Esophagus squamous epithelium (tissue), 5 donors: ENCODE measurements around the gene APBB1. TPM values are rescaled to one million over a fixed set of nuclear protein-coding genes. Genes with fewer than 3 reads are reported as not detected.

Experiments used
- DNase-seq: peaks from one replicate; lab custom pipeline; 2025; lab: John Stamatoyannopoulos, UW
- H3K27ac ChIP-seq, 4 donors: fragments of 200-600 bp; sonication (generic); one replicate each; pipeline ENCODE4 v1.5.1; 2016 to 2019; ENCODE audit warnings: mild to moderate bottlenecking in 1 of 4
- H3K27me3 ChIP-seq, 4 donors: fragments of 200-600 bp; sonication (generic); 1 replicate in 3 of 4; 2 replicates in 1 of 4; pipeline versions ENCODE4 v1.5.1 to v1.6.0; 2017 to 2021; ENCODE audit warnings: antibody characterized with exemption in 1 of 4
- H3K36me3 ChIP-seq, 3 donors: fragments of 200-600 bp; sonication (generic); one replicate each; pipeline ENCODE4 v1.5.1; 2016 to 2019
- H3K4me1 ChIP-seq, 3 donors: fragments of 200-600 bp; sonication (generic); one replicate each; pipeline ENCODE4 v1.5.1; 2017 to 2019
- H3K4me3 ChIP-seq, 4 donors: fragments of 200-600 bp; sonication (generic); 1 replicate in 3 of 4; 2 replicates in 1 of 4; pipeline ENCODE4 v1.5.1; 2016 to 2019; ENCODE audit warnings: mild to moderate bottlenecking in 2 of 4, moderate library complexity in 1 of 4
- H3K9me3 ChIP-seq, 3 donors: fragments of 200-600 bp; sonication (generic); one replicate each; pipeline ENCODE4 v1.5.1; 2016 to 2019
- CTCF ChIP-seq, 6 experiments: fragments of 450-650 bp in 4 of 6; fragments of 200-600 bp in 2 of 6; sonication (generic) in 2 of 6; IDR thresholded peaks; one replicate each; pipeline ENCODE4 v1.5.1; 2016 to 2019; ENCODE audit warnings: antibody characterized with exemption in 6 of 6, mild to moderate bottlenecking in 4 of 6, moderate library complexity in 4 of 6
- POLR2A ChIP-seq, 4 donors: fragments of 450-650 bp; IDR thresholded peaks; one replicate each; pipeline ENCODE4 v1.6.1; 2017; ENCODE audit warnings: antibody characterized with exemption in 4 of 4, mild to moderate bottlenecking in 4 of 4, moderate library complexity in 3 of 4
- WGBS, 2 donors: methylation state at CpG; one replicate each; pipeline ENCODE4 v1.1.5; 2018; 5-methylcytosine and 5-hydroxymethylcytosine counted together
- intact Hi-C: fragments of 100-400 bp; cut with DNase I; formaldehyde crosslinking; loops from one replicate; pipeline ENCODE4 v1.15.0; 2022
- total RNA-seq, 4 donors: library from RNA; depleted of rRNA; stranded (reverse); fragments of >200 nt; gene quantifications; one replicate each; pipeline ENCODE4 v1.1.0, GENCODE V29; 2016
- donor health status: DM: yes; HTN: yes; CAD: no.

Gene APBB1
- total RNA-seq, 4 donors from 2014 or later = 2.7 to 29.0 (median 9.9) TPM

- DNase-seq = no peak
- intact Hi-C loops = loop anchor here (5.0 to 10.0 kb wide), 2 partner anchors 64 to 127 kb away; partner anchors contain the start of gene HPX
- no peaks in the 10 kb centered on the region for H3K27me3 ChIP-seq
- no peaks in the 10 kb centered on the region for H3K36me3 ChIP-seq
- H3K4me3 ChIP-seq = no peak overlapping the region
- H3K4me1 ChIP-seq = no peaks in the 10 kb centered on the region
- TF ChIP-seq CTCF (IDR thresholded peaks at IDR 0.05) (no peak), POLR2A (IDR thresholded peaks at IDR 0.05) (no peak)
- H3K9me3 ChIP-seq = no peaks in the 10 kb centered on the region
- 21 to 33% methylated on average over 4 of the region's 4 CpGs for WGBS, 2 donors
- no peak overlapping the region for H3K27ac ChIP-seq
These were observed 40.8 kb downstream of the APBB1 start for GRCh38 chr11:6377902-6378639.

GRCh38 chr11:6371825-6372224 lies 47.1 kb downstream of the APBB1 start:
- no peaks in the 10 kb centered on the region for H3K9me3 ChIP-seq
- intact Hi-C loops = loop anchor here (10.0 kb wide), 1 partner anchor 133 kb away; no protein-coding TSS in a partner anchor
- no peaks in the 10 kb centered on the region for H3K36me3 ChIP-seq
- TF ChIP-seq POLR2A (IDR thresholded peaks at IDR 0.05) = no peak
- no peak for TF ChIP-seq CTCF (IDR thresholded peaks at IDR 0.05)
- no peak overlapping the region for H3K4me3 ChIP-seq
- DNase-seq = no peak
- no peaks in the 10 kb centered on the region for H3K27me3 ChIP-seq
- 76 to 80% methylated on average over 6 of the region's 6 CpGs for WGBS, 2 donors
- no peak overlapping the region for H3K27ac ChIP-seq
- no peaks in the 10 kb centered on the region for H3K4me1 ChIP-seq

GRCh38 chr11:6365659-6366058 lies 53.2 kb downstream of the APBB1 start:
- WGBS, 2 donors = 40 to 57% methylated on average over 2 of the region's 2 CpGs
- Histone ChIP-seq H3K27ac (no peak overlapping the region), H3K27me3 (no peaks in the 10 kb centered on the region), H3K4me3 (no peak overlapping the region), H3K9me3 (no peaks in the 10 kb centered on the region), H3K4me1 (peaks cover 0 to 3% (median 0%) of the 10 kb centered on the region in 3 donors), H3K36me3 (no peaks in the 10 kb centered on the region)
- TF ChIP-seq POLR2A (IDR thresholded peaks at IDR 0.05) = no peak
- no peak for TF ChIP-seq CTCF (IDR thresholded peaks at IDR 0.05)
- DNase-seq = no peak
- intact Hi-C loops = loop anchor here (10.0 kb wide), 1 partner anchor 341 kb away; no protein-coding TSS in a partner anchor

GRCh38 chr11:6362873-6363678 lies 55.8 kb downstream of the APBB1 start:
- DNase-seq = peak; percentile 6
- H3K27ac ChIP-seq = peak overlapping the region in 1 of 4 donors; percentile 30
- H3K4me3 ChIP-seq = no peak overlapping the region
- no peaks in the 10 kb centered on the region for H3K9me3 ChIP-seq
- no peaks in the 10 kb centered on the region for H3K27me3 ChIP-seq
- H3K36me3 ChIP-seq = no peaks in the 10 kb centered on the region
- peaks cover 0 to 3% (median 0%) of the 10 kb centered on the region in 3 donors for H3K4me1 ChIP-seq
- WGBS, 2 donors = 40 to 42% methylated on average over 2 to 6 of the region's 6 CpGs
- no peak for TF ChIP-seq POLR2A (IDR thresholded peaks at IDR 0.05)
- peak; percentile 60 to 82 (median 72) for TF ChIP-seq CTCF (IDR thresholded peaks at IDR 0.05)
- intact Hi-C loops = loop anchor here (10.0 kb wide), 1 partner anchor 338 kb away; no protein-coding TSS in a partner anchor
